GM19193 (cell line): ENCODE results near the gene TRMT2A.

ENCODE experiments used
- POLR2A ChIP-seq: IDR thresholded peaks from 4 replicates; pipeline ENCODE4 v1.6.1; 2011; ENCODE audit not compliant: insufficient read depth, insufficient read length; ENCODE audit errors: extremely low read depth

Gene TRMT2A

DNA sequence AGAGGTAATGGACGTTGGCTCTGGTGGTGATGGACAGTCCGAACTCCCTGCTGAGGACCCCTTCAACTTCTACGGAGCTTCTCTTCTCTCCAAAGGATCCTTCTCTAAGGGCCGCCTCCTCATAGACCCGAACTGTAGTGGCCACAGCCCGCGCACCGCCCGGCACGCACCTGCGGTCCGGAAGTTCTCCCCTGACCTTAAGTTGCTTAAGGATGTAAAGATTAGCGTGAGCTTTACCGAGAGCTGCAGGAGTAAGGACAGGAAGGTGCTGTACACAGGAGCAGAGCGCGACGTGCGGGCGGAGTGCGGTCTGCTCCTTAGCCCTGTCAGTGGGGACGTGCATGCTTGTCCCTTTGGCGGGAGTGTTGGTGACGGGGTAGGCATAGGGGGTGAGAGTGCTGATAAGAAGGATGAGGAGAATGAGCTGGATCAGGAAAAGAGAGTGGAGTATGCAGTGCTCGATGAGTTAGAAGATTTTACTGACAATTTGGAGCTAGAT is 30.9 kb downstream of the TRMT2A start:
- TF ChIP-seq POLR2A, result no peak

DNA sequence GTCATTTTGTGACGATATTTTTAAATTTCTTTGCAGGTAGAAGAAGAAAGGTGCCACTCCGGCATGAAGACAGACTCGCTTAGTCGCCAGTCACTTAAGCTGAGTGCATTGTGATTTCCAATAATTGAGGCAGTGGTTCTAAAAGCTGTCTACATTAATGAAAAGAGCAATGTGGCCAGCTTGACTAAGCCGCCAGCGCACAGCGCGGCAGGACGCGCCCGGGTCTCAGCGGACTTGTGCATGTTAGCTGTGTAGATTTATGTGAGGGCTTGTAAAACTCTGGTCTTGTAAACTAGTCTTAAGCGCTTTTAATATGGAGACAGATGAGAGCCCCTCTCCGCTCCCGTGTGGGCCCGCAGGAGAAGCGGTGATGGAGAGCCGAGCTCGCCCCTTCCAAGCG is 31.4 kb downstream of the TRMT2A start:
- no peak for TF ChIP-seq POLR2A

DNA sequence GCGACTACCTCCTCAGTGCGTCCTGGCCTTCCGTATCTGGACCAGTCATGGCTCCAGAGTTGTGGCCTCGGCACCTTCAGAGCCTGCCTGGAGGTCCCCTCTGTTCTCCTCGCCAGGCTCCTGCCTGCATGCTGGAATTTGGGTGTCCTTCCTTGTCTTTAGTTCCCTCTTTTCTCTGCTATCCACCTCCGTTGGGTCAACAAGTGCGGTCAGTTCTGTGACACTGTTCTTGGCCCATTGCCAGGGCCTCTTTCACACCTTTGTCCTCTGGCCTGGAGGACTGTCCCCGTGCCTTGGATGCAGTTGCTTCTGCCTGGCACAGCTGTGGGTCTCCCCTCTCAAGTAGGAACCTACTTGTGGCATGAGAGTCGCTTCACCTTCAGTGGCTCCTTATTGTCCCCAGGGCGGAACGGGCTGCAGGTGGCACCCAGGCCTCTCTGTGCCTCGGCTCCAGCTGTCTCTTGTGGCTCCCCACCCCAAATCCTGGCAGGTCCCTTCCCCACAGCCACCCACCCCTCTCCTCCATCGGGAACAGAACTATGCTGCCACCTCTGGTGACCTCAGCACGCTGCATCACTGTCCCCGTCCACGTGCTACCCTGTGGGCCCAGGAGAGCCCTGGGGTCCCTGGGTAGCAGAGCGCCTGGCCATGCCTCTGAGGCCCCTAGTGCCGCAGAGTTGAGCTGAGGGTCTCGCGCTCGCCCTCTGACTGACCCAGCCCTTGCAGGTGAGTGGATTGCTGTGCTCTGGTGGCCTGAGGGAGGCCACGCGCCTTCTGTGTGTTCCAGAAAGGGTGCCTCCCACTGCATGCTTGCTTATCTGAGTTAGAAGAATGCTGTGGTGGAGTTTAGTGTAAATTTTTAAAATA is 32.2 kb downstream of the TRMT2A start:
- TF ChIP-seq POLR2A, result no peak

DNA sequence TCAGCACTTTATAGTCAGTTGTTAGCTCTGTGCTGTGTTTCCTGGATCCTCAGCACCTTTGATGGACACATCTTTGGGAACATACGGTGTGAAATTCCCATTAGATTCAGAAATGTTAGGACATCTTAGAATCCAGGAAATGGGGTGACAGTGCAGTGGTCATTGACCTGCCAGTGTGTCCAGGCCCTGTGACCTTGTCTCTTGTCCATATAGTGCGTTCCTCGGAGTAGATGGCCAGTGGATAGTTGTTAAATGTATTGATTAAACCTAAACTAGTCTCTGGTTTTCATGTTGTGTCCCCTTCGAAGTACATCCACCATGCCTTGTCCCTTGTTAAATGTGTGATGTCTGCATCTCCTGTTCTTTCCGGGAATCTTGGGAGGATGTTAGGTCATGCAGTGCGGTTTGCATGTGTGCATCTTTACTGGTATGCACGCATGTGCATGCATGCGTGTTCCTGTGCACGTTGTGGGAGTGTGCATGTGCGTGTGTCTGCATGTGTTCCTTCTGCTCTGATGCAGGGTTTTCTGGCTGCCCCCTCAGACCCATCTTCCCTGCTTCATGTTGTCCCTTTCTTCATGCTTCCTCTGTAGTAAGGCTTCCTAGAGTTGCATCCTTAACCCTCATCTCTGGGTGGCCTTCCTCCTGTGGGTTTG is 33.0 kb downstream of the TRMT2A start:
- TF ChIP-seq POLR2A, result no peak

DNA sequence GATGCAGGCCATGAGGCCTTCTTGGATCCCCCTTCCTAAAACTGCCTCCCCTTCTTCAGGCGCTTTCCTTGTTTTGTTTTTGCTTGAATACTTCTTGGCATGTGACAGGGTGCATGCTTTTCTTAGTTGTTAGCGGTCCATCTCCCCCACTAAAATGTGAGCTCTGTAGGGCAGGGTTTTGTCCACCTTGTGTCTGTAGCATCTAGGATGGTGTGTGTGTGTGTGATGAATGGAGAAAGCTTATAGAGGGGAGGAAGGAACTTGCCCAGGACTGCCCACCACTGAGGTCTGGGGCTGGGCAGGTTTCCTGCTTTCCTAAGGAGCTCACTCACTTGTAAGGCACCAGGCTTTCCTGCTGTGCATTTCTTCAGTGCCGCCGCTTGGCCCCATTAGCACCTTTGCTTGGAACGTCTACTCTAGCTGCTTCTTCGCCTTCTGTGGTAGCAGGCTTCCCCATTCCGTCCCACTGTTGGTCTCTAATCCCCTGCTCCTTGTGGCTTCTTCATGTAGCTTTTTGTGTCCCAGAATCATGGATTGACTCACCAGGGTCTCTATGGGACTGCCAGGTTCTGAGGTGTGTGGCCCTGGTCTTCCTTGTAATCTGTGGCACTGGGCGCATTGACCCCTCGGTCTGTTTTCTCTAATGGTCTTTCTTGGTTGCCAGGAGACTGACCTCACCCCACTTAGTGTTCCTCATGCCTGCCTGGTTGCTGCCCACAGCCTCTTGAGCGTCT is 33.7 kb downstream of the TRMT2A start:
- TF ChIP-seq POLR2A, result no peak

DNA sequence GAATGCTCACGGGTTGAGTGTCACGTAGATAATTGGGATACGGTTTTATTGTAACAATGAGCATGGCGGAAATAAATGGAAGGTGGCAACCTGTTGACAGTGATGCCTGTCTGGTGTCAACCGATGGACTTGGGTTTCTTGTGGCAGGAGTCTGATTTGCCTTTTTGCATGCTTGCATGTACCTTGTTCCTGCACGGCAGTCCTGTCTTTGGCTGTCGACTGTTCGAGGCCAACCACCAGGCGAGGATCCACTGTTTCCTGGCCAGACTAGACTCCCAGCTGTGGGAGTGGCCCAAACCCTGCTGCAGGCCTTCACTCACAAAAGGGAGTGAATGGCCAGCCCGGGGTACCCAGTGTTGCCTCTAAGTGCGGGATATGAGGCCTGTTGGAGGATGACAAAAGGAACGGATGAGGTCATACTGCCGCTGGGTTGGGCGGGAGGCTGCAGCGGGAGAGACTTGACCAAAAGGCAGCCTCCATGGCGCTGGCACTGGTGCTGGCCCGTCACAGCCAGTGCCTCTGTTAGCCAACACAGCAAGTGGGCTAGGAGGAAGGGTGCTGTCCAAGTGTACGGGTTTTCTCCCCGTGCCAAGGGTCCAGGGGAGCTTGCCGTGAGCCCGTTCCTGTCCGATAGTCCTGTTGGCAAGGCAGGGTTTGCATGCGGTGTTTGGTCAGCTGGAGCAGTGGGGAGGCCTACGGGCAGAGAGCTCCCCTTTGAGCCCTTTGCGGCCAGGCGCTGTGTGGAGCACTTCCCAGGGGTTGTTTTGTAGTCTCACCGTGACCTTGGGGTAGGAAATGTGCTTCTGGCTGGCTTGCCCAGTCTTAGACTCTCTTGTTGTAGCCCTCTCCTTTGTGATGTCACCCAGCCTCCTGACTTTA is 36.0 kb downstream of the TRMT2A start:
- no peak for TF ChIP-seq POLR2A

DNA sequence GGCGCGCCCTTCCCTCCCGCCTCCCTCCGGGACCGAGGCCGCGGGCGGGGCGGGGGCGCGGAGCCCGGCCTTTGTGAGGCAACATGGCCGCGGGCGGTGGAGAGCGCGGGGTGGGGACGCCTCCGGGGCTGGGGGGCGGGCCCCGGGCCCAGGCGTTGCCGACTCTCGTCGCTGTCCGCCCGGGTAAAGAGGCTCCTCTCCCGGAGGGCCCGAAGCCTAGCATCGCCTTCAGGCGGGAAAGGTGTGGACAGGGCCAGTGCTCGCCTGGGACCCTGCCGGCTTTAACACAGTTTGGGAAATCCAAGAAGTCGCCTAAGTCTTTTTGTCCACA is 36.6 kb downstream of the TRMT2A start:
- TF ChIP-seq POLR2A, result no peak

DNA sequence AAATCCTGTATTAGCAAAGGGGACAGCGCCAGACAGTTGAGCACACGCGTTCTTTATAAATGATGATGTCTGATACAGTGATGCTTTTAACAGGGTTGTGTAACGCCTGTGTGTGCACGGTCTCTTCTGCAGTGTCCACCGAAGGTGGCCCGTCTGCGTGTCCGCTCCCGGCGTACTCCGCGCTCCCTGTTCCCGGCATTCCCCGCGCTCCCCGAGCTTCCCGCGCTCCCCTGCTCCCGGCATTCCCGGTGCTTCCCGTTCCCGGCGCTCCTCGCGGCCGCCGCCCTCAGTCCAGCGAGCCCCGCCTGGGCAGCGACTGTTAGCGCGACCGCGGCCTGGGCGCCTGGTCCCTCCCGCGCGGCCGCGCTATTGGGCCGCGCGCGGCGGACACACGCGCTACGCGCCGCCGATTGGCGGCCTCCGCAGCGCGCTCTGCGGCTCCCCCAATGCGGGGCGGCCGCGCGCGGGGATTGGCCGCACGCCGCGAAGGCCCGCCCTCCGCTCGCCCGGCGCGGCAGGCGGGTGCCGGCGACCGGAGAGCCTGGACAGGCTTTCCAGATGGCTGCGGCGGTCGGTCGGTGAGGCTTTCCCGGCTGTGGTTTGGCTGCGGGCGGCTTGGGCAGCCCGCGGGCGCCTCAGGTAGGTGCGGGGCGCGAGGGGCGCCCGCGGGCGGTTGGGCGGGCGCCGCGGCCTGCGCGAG is 37.1 kb downstream of the TRMT2A start, which contains the start of gene DGCR8:
Gene DGCR8, plus strand, starts transcription at position 497 of the 700 bp plus-strand sequence. CDS start 5,723 bp downstream, outside the sequence.
- TF ChIP-seq POLR2A, result peak; percentile 74

DNA sequence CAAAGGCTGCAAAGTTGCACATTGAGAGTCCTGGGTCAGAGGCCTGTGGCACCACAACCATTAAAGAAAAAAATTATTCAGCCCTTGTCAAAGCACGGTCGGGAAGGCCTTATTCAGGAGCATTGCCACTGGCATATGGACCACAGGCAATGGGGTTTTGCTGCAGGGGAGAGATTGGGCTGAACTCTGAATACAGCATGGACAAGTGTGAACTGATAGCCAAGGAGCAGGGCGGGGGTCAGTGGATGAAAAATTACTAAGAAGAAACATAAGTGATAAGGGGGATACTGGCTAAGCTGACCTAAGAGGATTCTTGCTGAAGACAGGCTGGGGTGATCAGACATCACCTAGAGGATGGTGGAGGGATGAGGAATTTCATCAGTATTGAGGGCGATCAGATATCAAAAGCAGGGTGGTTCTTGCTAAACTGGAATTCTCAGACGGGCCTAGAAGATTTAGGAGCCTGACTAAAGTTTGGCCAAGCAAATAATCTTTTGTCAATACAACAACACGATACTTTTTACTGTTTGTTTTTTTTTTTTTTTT is 40.3 kb downstream of the TRMT2A start:
- no peak for TF ChIP-seq POLR2A

DNA sequence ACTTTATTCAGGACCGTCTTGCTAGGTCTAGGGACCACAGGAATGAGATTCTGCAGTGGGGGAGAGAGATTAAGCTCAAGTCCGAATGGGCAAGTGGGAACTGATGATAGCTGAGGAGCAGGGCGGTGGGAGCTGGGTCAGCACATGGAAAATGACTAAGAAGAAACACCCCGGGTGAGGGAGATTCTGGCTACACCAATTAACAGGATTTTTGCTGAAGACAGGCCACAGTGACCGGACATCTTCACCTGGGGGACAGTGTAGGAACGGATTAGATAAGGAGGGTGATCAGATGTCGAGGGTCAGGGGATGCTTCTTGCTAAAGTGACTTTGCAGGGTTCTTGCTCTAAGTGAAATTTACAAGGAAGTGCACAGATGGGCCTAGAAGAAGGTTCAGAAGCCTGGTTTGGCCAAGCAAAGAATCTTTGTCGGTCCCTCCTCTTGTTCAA is 45.5 kb downstream of the TRMT2A start:
- no peak for TF ChIP-seq POLR2A

DNA sequence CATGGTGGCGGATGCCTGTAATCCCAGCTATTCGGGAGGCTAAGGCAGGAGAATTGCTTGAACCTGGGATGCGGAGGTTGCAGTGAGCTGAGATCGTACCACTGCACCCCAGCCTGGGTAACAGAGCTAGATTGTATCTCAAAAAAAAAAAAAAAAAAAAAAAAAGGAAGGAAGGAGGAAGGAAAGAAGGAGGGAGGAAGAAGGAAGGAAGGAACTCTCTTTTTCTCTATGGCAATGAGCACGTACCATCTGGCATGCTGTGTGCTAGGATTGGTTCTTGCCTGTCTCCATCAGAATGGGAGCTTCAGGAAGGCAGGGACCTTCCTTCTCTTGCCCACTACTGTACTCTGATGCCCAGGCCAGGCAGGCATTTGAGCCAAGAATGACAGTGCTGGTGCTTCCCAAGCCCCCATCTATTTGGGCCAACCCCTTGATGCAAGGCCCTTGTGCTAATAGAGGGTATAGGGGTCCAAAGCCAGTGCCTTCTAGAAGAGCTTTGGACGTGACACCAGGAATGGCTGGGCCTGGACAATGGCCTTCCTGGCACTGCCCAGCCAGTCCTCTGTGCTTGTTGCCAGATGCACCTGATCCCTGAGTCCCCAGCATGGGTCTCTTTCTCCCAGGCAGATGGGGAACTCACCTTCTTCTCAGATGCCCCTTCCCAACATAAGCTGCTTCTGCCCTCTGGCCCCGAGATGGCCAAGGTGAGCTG is 47.5 kb downstream of the TRMT2A start:
- no peak for TF ChIP-seq POLR2A

DNA sequence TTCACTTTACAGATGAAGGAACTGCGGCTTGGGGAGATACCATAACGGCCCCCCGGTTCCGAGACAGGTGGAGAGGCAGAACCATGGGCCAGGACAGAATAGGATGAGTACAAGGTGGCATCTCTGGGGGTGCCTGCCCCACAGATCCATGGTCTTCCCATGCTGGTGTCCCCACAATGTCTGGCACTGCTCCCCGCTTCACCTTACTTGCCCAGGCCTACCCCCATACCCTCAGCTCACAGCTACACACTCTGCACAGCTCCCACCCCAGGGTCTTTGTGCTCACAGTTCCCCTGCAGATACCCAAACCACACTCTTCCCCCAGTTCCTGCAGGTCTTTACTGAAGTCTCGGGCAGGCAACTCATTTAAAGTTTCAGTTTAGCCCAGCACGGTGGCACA is 48.4 kb downstream of the TRMT2A start:
- no peak for TF ChIP-seq POLR2A
